Measurements from ENCODE around the gene CASZ1.

Gene CASZ1

DNA sequence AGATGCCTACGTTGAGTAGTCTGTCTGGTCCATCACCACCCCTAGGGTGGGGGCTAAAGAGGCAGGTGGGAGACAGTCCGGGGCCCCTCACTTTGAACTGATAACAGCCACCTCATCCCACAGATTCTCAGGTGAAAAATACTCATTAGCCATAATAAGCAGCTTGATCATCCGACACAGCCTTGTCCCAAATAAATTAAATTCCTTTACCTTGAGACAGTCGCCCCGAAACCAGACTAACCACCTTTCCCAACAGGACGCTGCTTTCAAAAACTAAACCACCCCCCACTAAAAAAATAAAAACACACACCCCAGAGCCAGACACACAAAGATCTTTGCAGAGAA, 103.3 kb downstream of the CASZ1 start:
- Histone ChIP-seq H3K36me3 (ENCODE audit: insufficient read depth, insufficient read length, low read length) (no peaks in the 10 kb centered on the region), H3K4me1 (ENCODE audit: insufficient read depth, insufficient read length) (peaks cover 5% of the 10 kb centered on the region), H3K9ac (ENCODE audit: insufficient read length, low read depth) (no peak overlapping the region), H3K4me3 (ENCODE audit: insufficient read length, low read depth) (no peak overlapping the region), H3K9me3 (ENCODE audit: insufficient read depth, low read length) (no peaks in the 10 kb centered on the region), H3K27me3 (ENCODE audit: insufficient read depth, insufficient read length) (peaks cover 16% of the 10 kb centered on the region)
- no peak for DNase-seq (ENCODE audit: low read depth, low spot score)
- TF ChIP-seq ZNF274 (IDR thresholded peaks at IDR 0.05; ENCODE audit: low read depth, low read length): no peak
- TF ChIP-seq YY1 (IDR thresholded peaks at IDR 0.05; ENCODE audit: insufficient read depth, insufficient read length): no peak
- TF ChIP-seq SUZ12 (IDR thresholded peaks at IDR 0.05; ENCODE audit: extremely low read depth, insufficient read depth, insufficient read length): no peak

- Histone ChIP-seq H3K4me1 (ENCODE audit: insufficient read depth, insufficient read length) (peaks cover 5% of the 10 kb centered on the region), H3K4me3 (ENCODE audit: insufficient read length, low read depth) (no peak overlapping the region), H3K9me3 (ENCODE audit: insufficient read depth, low read length) (no peaks in the 10 kb centered on the region), H3K27me3 (ENCODE audit: insufficient read depth, insufficient read length) (peaks cover 16% of the 10 kb centered on the region), H3K9ac (ENCODE audit: insufficient read length, low read depth) (no peak overlapping the region), H3K36me3 (ENCODE audit: insufficient read depth, insufficient read length, low read length) (no peaks in the 10 kb centered on the region)
- no peak for TF ChIP-seq SUZ12 (IDR thresholded peaks at IDR 0.05; ENCODE audit: extremely low read depth, insufficient read depth, insufficient read length)
- TF ChIP-seq ZNF274 (IDR thresholded peaks at IDR 0.05; ENCODE audit: low read depth, low read length): no peak
- no peak for TF ChIP-seq YY1 (IDR thresholded peaks at IDR 0.05; ENCODE audit: insufficient read depth, insufficient read length)
- no peak for DNase-seq (ENCODE audit: low read depth, low spot score)
These were observed 103.9 kb downstream of the CASZ1 start for GRCh38 chr1:10692401-10693021.

DNA sequence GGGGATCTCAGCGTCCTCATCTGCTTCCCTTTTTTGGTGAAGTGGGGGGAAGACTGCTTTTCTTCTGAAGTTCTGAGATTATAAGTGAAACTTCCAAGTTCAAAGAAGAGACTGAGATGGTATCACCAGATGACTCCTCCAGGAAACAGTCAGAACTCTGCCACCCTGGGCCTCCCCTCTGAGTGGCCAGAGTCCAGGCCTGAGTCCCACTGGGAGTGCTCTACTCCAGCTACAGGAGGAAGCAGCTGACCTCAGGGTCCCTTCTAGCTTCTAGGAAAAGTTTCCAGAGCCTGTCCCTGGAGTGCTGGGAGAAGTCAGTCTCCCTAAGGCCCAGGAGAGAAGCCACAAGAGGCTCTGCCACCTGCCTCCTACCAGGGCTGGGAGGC, 104.7 kb downstream of the CASZ1 start:
- Histone ChIP-seq H3K4me3 (ENCODE audit: insufficient read length, low read depth) (no peak overlapping the region), H3K36me3 (ENCODE audit: insufficient read depth, insufficient read length, low read length) (no peaks in the 10 kb centered on the region), H3K4me1 (ENCODE audit: insufficient read depth, insufficient read length) (peaks cover 5% of the 10 kb centered on the region), H3K27me3 (ENCODE audit: insufficient read depth, insufficient read length) (peaks cover 14% of the 10 kb centered on the region), H3K9ac (ENCODE audit: insufficient read length, low read depth) (no peak overlapping the region), H3K9me3 (ENCODE audit: insufficient read depth, low read length) (no peaks in the 10 kb centered on the region)
- no peak for TF ChIP-seq ZNF274 (IDR thresholded peaks at IDR 0.05; ENCODE audit: low read depth, low read length)
- no peak for TF ChIP-seq YY1 (IDR thresholded peaks at IDR 0.05; ENCODE audit: insufficient read depth, insufficient read length)
- TF ChIP-seq SUZ12 (IDR thresholded peaks at IDR 0.05; ENCODE audit: extremely low read depth, insufficient read depth, insufficient read length): no peak
- no peak for DNase-seq (ENCODE audit: low read depth, low spot score)

DNA sequence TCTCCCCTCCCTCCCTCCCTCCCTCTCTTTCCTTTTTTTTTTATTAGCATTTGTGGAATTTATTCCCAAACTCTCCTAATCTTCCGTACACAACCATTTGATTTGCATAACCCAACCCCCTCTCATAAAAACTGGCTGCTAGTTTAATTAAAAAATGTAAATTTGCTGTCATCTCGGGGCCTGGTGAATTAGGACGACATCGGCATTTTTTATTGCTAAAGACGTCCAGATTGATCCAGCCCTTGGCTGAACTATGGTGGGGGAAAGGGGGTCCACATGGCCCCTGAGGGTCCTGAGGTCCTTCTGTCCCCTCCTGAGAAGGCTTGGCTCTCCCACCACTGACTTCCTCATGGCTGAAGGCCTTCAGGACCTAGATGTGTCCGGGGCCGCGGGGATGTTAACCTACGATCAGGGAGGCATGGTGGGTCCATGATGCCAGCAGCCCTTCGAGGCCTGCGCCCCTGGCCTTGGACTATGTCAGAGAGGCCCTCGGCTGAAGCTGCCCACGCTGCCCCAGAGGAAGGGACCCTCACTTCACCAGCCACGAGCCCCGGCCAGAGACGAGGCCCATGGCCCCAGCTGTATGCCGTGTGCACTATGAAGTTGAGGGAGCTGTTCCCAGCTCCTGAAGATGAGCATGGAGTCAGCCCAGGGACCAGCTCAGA, 105.2 kb downstream of the CASZ1 start:
- peaks cover 10% of the 10 kb centered on the region for H3K27me3 ChIP-seq (ENCODE audit: insufficient read depth, insufficient read length)
- no peaks in the 10 kb centered on the region for H3K9me3 ChIP-seq (ENCODE audit: insufficient read depth, low read length)
- H3K36me3 ChIP-seq (ENCODE audit: insufficient read depth, insufficient read length, low read length): no peaks in the 10 kb centered on the region
- no peak overlapping the region for H3K9ac ChIP-seq (ENCODE audit: insufficient read length, low read depth)
- TF ChIP-seq YY1 (IDR thresholded peaks at IDR 0.05; ENCODE audit: insufficient read depth, insufficient read length) (no peak), ZNF274 (IDR thresholded peaks at IDR 0.05; ENCODE audit: low read depth, low read length) (no peak), SUZ12 (IDR thresholded peaks at IDR 0.05; ENCODE audit: extremely low read depth, insufficient read depth, insufficient read length) (no peak)
- no peak overlapping the region for H3K4me3 ChIP-seq (ENCODE audit: insufficient read length, low read depth)
- peaks cover 9% of the 10 kb centered on the region for H3K4me1 ChIP-seq (ENCODE audit: insufficient read depth, insufficient read length)
- DNase-seq (ENCODE audit: low read depth, low spot score): no peak

DNA sequence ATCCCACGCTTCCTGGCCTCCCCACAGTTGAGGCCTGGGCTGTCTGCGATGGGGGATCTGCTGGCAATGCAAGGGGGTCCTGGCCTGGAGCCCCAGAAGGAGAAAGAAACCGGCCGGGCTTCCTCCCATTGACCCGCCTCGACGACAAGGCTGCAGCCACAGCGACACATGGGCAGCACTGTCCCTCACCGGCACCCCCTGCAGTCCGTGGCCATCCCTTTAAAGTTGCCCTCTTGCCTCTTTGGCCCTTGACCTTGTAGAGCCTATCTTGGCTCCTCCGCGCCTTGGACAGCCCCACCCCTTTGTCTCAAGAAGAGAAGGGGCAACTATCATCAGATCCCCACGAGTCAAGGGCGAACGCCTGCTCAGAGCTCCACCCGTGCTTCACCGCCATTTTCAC, 106.0 kb downstream of the CASZ1 start:
- H3K9ac ChIP-seq (ENCODE audit: insufficient read length, low read depth): no peak overlapping the region
- H3K4me3 ChIP-seq (ENCODE audit: insufficient read length, low read depth): no peak overlapping the region
- H3K9me3 ChIP-seq (ENCODE audit: insufficient read depth, low read length): no peaks in the 10 kb centered on the region
- no peak for DNase-seq (ENCODE audit: low read depth, low spot score)
- no peaks in the 10 kb centered on the region for H3K36me3 ChIP-seq (ENCODE audit: insufficient read depth, insufficient read length, low read length)
- TF ChIP-seq YY1 (IDR thresholded peaks at IDR 0.05; ENCODE audit: insufficient read depth, insufficient read length): no peak
- no peak for TF ChIP-seq SUZ12 (IDR thresholded peaks at IDR 0.05; ENCODE audit: extremely low read depth, insufficient read depth, insufficient read length)
- TF ChIP-seq ZNF274 (IDR thresholded peaks at IDR 0.05; ENCODE audit: low read depth, low read length): no peak
- peaks cover 15% of the 10 kb centered on the region for H3K4me1 ChIP-seq (ENCODE audit: insufficient read depth, insufficient read length)
- H3K27me3 ChIP-seq (ENCODE audit: insufficient read depth, insufficient read length): peaks cover 2% of the 10 kb centered on the region

GRCh38 chr1:10688409-10688786, 108.0 kb downstream of the CASZ1 start:
- H3K27me3 ChIP-seq (ENCODE audit: insufficient read depth, insufficient read length): no peaks in the 10 kb centered on the region
- no peaks in the 10 kb centered on the region for H3K9me3 ChIP-seq (ENCODE audit: insufficient read depth, low read length)
- peaks cover 19% of the 10 kb centered on the region for H3K4me1 ChIP-seq (ENCODE audit: insufficient read depth, insufficient read length)
- no peak overlapping the region for H3K9ac ChIP-seq (ENCODE audit: insufficient read length, low read depth)
- TF ChIP-seq SUZ12 (IDR thresholded peaks at IDR 0.05; ENCODE audit: extremely low read depth, insufficient read depth, insufficient read length) (no peak), YY1 (IDR thresholded peaks at IDR 0.05; ENCODE audit: insufficient read depth, insufficient read length) (no peak), ZNF274 (IDR thresholded peaks at IDR 0.05; ENCODE audit: low read depth, low read length) (no peak)
- no peaks in the 10 kb centered on the region for H3K36me3 ChIP-seq (ENCODE audit: insufficient read depth, insufficient read length, low read length)
- H3K4me3 ChIP-seq (ENCODE audit: insufficient read length, low read depth): no peak overlapping the region
- no peak for DNase-seq (ENCODE audit: low read depth, low spot score)

GRCh38 chr1:10687782-10688408, 108.6 kb downstream of the CASZ1 start:
- H3K36me3 ChIP-seq (ENCODE audit: insufficient read depth, insufficient read length, low read length): no peaks in the 10 kb centered on the region
- peaks cover 19% of the 10 kb centered on the region for H3K4me1 ChIP-seq (ENCODE audit: insufficient read depth, insufficient read length)
- no peak for DNase-seq (ENCODE audit: low read depth, low spot score)
- no peaks in the 10 kb centered on the region for H3K9me3 ChIP-seq (ENCODE audit: insufficient read depth, low read length)
- H3K9ac ChIP-seq (ENCODE audit: insufficient read length, low read depth): no peak overlapping the region
- TF ChIP-seq ZNF274 (IDR thresholded peaks at IDR 0.05; ENCODE audit: low read depth, low read length) (no peak), YY1 (IDR thresholded peaks at IDR 0.05; ENCODE audit: insufficient read depth, insufficient read length) (no peak), SUZ12 (IDR thresholded peaks at IDR 0.05; ENCODE audit: extremely low read depth, insufficient read depth, insufficient read length) (no peak)
- no peaks in the 10 kb centered on the region for H3K27me3 ChIP-seq (ENCODE audit: insufficient read depth, insufficient read length)
- H3K4me3 ChIP-seq (ENCODE audit: insufficient read length, low read depth): no peak overlapping the region
